Putamen (tissue), 1 donor: ENCODE data around the gene CXorf65.

ENCODE experiments used
- DNase-seq: peaks from one replicate; pipeline ENCODE4 v3.0.0-alpha.2; 2016; ENCODE audit warnings: low spot score

The CXorf65 gene

DNA sequence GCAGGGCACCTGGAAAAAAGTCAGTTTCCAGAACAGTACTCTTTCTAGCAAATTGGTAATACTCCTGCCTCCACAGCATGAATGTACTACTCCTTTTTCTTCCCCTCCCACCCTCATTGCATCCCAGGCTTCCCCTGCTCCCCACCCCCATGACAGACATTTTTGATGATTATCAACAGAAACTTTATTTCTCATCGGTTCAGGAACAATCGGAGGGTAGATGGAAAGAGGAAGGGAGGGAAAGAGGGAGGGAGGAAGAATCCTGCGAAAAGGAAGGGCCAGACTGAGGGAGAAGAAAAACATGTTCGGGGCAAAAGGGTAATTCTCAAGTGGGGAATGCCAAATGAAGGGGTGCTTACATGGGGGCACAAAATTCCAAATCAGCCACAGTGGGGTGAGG is 705 bp upstream of the CXorf65 start:
- no peak for DNase-seq

GRCh38 chrX:71105628-71106027 is 912 bp downstream of the CXorf65 start:
- no peak for DNase-seq

GRCh38 chrX:71103110-71103983 is 3.2 kb downstream of the CXorf65 start:
- no peak for DNase-seq

DNA sequence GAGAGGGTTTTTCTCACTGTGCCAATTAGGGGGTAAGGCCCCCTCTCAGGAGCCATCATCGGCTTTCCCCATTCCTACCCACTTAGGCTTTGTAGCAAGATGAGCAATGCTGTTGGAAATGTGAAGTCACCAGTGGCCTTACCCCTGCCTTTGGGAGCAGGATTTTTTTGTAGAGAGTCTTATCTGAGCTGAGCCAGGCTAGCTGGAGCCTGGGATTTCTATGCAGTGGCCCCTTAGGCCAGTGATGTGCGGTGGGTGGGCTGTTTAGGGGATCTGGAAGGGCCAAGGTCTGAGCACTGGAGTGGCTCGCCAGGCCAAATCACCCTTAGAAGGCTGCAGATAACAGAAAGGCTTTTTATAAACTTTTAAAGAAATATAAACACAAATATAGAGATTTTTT is 4.2 kb downstream of the CXorf65 start:
- no peak for DNase-seq

DNA sequence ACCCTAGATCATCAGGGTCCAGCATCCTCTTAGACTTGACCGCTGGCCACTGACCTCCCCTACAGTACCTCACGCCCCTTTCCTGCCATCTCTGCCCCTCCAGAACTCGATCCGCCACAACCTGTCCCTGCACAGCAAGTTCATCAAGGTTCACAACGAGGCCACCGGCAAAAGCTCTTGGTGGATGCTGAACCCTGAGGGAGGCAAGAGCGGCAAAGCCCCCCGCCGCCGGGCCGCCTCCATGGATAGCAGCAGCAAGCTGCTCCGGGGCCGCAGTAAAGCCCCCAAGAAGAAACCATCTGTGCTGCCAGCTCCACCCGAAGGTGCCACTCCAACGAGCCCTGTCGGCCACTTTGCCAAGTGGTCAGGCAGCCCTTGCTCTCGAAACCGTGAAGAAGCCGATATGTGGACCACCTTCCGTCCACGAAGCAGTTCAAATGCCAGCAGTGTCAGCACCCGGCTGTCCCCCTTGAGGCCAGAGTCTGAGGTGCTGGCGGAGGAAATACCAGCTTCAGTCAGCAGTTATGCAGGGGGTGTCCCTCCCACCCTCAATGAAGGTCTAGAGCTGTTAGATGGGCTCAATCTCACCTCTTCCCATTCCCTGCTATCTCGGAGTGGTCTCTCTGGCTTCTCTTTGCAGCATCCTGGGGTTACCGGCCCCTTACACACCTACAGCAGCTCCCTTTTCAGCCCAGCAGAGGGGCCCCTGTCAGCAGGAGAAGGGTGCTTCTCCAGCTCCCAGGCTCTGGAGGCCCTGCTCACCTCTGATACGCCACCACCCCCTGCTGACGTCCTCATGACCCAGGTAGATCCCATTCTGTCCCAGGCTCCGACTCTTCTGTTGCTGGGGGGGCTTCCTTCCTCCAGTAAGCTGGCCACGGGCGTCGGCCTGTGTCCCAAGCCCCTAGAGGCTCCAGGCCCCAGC is 5.7 kb downstream of the CXorf65 start:
- DNase-seq = no peak

GRCh38 chrX:71099736-71100135 is 6.8 kb downstream of the CXorf65 start:
- DNase-seq = no peak

- no peak for DNase-seq
Observed at GRCh38 chrX:71098951-71099506, 7.5 kb downstream of the CXorf65 start.

GRCh38 chrX:71098302-71098701 is 8.2 kb downstream of the CXorf65 start:
- peak; percentile 39 for DNase-seq

- no peak for DNase-seq
Observed at GRCh38 chrX:71096760-71097032, 9.8 kb downstream of the CXorf65 start.

DNA sequence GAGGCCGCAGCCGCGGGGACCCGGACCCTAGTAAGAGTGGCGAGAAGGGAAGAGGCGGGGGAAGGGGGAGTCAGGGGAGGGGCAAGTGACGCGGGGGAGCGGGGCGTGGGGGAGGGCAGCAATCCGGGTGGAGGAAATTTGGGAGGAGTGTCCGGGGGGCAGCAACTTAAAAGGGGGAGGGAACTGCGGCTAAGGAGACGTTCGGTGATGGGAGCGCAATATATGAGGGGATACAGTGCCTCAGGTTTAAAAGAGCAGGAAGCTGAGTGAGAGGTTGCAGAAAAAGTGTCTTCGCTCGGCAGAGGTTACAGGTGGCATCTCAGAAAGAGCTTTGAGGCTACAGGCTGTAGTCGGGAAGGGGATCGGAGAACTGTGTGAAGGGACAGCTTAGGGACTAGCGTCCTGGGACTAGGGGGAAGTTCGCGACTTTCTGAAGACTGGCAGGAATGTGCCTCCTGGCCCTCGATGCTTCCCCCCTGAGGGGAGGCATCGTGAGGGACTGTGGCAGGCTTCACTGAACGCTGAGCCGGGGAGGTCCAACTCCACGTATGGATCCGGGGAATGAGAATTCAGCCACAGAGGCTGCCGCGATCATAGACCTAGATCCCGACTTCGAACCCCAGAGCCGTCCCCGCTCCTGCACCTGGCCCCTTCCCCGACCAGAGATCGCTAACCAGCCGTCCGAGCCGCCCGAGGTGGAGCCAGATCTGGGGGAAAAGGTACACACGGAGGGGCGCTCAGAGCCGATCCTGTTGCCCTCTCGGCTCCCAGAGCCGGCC is 10.4 kb downstream of the CXorf65 start:
- no peak for DNase-seq

DNA sequence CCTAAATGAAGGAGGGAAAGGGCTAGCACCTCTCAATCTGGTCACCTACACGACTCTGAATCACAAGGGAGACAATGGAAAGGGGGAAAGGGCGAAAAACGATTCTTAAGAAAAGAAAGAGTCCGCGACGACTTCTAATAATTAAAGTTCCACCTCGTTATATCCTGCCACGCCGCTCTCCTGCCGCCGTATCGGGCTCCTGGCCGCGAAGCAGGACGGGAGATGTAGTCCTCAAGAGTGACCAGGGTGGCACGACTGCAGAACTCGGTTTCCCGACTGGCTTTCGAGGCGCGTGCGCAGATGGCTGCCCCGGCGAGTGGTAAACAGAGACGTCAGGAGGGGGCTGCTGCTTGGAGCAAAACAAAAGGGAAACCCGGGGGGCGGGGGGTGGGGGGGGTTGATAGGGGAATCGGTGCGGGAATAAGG is 11.0 kb downstream of the CXorf65 start, which contains the start of gene FOXO4:
Gene FOXO4 (plus strand): TSS at position 297 of the 426 bp plus-strand sequence. CDS start 678 bp downstream, outside the sequence.
- DNase-seq = peak; percentile 91

DNA sequence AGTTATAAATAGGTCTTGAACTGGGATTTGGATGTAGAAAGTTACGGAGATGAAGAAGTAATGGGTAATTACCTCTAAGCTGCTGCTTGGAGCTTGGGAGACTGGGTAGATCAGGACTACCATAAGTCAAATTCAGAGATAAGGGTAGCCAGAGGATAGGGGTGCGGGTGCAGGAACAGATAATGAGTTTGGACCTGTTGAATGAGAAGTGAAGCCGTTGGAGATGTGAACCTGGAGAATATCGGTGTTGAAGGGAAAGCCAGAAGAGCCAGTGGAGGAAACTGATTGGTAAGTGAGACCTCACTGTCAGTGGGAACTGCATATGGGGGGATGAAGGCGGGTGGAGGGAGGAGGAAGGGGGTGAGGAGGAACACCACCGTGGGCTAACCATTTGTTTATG is 11.5 kb downstream of the CXorf65 start:
- no peak for DNase-seq

GRCh38 chrX:71091263-71091662 is 15.3 kb downstream of the CXorf65 start:
- no peak for DNase-seq

GRCh38 chrX:71085900-71086299 is 20.6 kb downstream of the CXorf65 start:
- no peak for DNase-seq

DNA sequence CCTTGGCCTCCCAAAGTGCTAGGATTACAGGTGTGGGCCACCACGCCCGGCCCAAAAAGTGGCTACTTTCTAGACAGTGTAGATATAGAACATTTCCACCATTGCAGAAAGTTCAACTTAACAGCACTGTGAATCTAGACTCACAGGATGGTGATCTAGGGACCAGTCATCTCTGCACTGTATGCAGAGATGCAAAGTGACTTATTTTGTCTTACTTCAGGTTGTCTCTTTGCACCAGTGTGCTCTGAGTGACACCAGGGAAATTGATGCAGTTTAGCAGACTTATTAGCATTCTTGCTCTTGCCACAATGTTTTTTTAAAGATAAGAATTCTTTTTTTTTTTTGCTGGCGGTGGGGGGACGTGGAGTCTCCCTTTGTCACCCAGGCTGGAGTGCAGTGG is 23.7 kb downstream of the CXorf65 start:
- no peak for DNase-seq

GRCh38 chrX:71082124-71082647 is 24.4 kb downstream of the CXorf65 start:
- no peak for DNase-seq

DNA sequence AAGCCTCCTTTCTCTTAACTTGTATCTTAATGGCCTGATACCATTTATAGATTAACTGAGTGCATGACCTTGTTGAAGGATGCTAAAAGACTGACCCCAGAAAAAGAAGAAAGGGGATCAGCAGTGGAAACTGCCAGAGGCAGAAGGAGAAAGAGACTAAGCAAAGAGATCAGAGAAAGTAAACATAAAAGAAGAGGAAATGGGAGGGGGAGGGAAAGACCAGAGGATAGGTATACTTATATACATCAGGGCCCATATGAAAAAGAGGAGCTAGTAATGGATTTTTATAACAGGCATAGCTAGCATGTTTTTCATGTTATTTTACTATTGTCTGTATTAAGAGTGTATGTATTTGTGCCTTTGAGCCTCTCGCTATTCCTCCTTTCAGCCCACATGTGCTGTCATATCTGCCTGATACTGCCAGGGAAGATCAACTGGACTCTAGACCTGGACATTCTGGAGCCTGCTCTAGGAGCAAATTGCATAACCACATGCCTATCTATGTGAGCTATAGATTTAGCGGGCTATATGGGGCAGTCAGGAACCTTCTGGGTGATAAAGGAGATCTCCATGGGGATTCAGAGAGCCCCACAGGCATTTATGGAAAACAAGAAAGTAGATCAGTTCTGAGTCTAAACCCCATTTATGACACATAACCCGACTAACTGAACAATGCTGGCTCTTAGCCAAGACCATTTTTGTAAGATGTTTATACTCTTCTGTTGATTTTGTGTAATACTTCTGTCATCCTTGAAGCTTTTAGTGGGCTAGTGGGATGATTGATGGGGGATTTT is 25.0 kb downstream of the CXorf65 start:
- DNase-seq = no peak

- no peak for DNase-seq
Observed at GRCh38 chrX:71070531-71070930, 36.0 kb downstream of the CXorf65 start.

DNA sequence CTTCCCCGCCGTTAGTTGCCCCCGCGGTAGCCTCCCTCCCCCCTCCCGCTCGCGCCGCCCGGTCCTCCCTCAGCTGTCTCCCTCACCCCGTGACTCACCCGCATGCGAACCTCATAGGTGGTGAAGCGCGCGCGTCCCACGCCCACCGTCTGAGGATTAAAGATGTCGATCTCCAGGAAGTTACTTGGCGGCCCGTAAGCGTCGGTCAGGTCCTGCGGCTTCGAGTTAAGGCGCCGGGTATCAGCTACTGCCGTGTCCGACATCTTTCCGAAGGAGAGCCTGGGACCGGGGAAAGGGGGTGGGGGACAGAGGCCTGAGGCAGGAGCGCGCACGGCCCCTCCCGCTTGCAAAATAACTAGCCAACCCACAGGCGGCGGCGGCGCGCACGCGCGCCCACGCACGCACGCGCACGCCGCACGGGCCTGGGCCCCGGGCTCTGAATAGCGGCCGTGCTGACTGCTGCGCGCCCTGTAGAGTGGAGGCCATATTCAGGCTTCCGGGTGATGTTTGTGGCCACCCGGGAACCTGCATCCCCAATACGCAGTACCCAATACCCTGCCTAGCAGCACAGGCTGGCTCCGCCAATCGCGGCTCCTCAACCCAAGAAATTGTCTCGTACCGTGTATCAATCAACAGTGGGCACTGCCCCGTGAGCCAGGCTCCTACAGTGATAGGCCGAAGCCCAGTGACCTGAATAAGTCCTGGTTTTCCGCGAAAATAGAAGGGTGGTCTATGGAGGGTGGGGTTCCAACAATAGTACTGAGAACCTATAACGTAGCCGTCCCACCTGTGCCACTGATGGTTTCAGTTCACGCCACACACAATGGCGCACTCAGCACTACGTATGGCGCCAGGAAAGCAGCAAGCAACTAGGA is 38.3 kb downstream of the CXorf65 start, which contains the start of gene SNX12:
Gene SNX12 (minus strand): TSS at position 291 of the 875 bp plus-strand sequence. CDS start 28 bp downstream, at position 263.
- peak; percentile 92 for DNase-seq

GRCh38 chrX:71067712-71068043 is 38.9 kb downstream of the CXorf65 start:
- DNase-seq = peak; percentile 15
